Mesenchymal stem cell (in vitro differentiated cells and primary cell): ENCODE measurements around the gene MTHFD2L. TPM values are rescaled to one million over a fixed set of nuclear protein-coding genes. Genes with fewer than 3 reads are reported as not detected.

Experiments
- DNase-seq: peaks from one replicate; pipeline ENCODE4 v3.0.0-alpha.2; 2013
- H2AFZ ChIP-seq: one replicate; pipeline ENCODE4 v1.6.1; 2013; ENCODE audit warnings: low read depth, mild to moderate bottlenecking, control low read depth, inconsistent platforms, low read length, moderate library complexity
- H2AK5ac ChIP-seq: 2 replicates; pipeline ENCODE4 v1.6.1; 2013; ENCODE audit warnings: low read length, moderate library complexity, mild to moderate bottlenecking, inconsistent platforms; ENCODE audit not compliant: severe bottlenecking
- H2BK120ac ChIP-seq: one replicate; pipeline ENCODE4 v1.6.1; 2013; ENCODE audit warnings: low read depth, mild to moderate bottlenecking, inconsistent platforms, low read length, moderate library complexity
- H2BK12ac ChIP-seq, 2 experiments: one replicate each; pipeline ENCODE4 v1.6.1; 2013; ENCODE audit warnings: inconsistent platforms in 2 of 2, low read length in 2 of 2, mild to moderate bottlenecking in 2 of 2, moderate library complexity in 2 of 2, control low read depth in 1 of 2
- H2BK15ac ChIP-seq: one replicate; pipeline ENCODE4 v1.6.1; 2013; ENCODE audit warnings: mild to moderate bottlenecking, low read depth, inconsistent platforms; ENCODE audit not compliant: poor library complexity, severe bottlenecking
- H2BK5ac ChIP-seq: 2 replicates; pipeline ENCODE4 v1.6.1; 2013; ENCODE audit warnings: low read depth, mild to moderate bottlenecking, low read length, control low read depth, inconsistent platforms; ENCODE audit not compliant: poor library complexity, severe bottlenecking
- H3K14ac ChIP-seq, 2 experiments: one replicate each; pipeline ENCODE4 v1.6.1; 2013; ENCODE audit warnings: inconsistent platforms in 2 of 2, low read length in 2 of 2, control low read depth in 1 of 2, mild to moderate bottlenecking in 1 of 2, moderate library complexity in 1 of 2
- H3K18ac ChIP-seq, 2 experiments: one replicate each; pipeline ENCODE4 v1.6.1; 2013; ENCODE audit warnings: inconsistent platforms in 2 of 2, low read length in 2 of 2, control low read depth in 1 of 2, low read depth in 1 of 2, mild to moderate bottlenecking in 1 of 2
- H3K23ac ChIP-seq, 2 experiments: one replicate each; pipeline ENCODE4 v1.6.1; 2013; ENCODE audit warnings: inconsistent platforms in 2 of 2, low read length in 2 of 2, mild to moderate bottlenecking in 2 of 2, moderate library complexity in 2 of 2, control low read depth in 1 of 2
- H3K27ac ChIP-seq: 2 replicates; pipeline ENCODE4 v1.5.1; 2013; ENCODE audit warnings: mild to moderate bottlenecking, moderate library complexity, low read length, control low read depth, inconsistent platforms; ENCODE audit not compliant: poor library complexity, severe bottlenecking
- H3K27me3 ChIP-seq, 2 experiments: 2 replicates each; pipeline versions ENCODE4 v1.6.1 to v1.7.0; 2013; ENCODE audit warnings: low read length in 2 of 2, mild to moderate bottlenecking in 2 of 2, moderate library complexity in 2 of 2, control low read depth in 1 of 2, inconsistent platforms in 1 of 2; ENCODE audit not compliant: control insufficient read depth in 1 of 2, insufficient read depth in 1 of 2
- H3K36me3 ChIP-seq, 2 experiments: 2 replicates each; pipeline versions ENCODE4 v1.6.1 to v1.7.0; 2013; ENCODE audit warnings: low read length in 2 of 2, control low read depth in 1 of 2, inconsistent platforms in 1 of 2, low read depth in 1 of 2, mild to moderate bottlenecking in 1 of 2; ENCODE audit not compliant: insufficient read depth in 2 of 2, control insufficient read depth in 1 of 2
- H3K4ac ChIP-seq, 2 experiments: one replicate each; pipeline ENCODE4 v1.6.1; 2013; ENCODE audit warnings: inconsistent platforms in 2 of 2, low read length in 2 of 2, mild to moderate bottlenecking in 2 of 2, moderate library complexity in 2 of 2, control low read depth in 1 of 2, low read depth in 1 of 2
- H3K4me1 ChIP-seq: 2 replicates; pipeline ENCODE4 v1.6.1; 2013; ENCODE audit warnings: low read depth, low read length, control low read depth; ENCODE audit not compliant: control insufficient read depth, insufficient read depth
- H3K4me2 ChIP-seq: 2 replicates; pipeline ENCODE4 v1.6.1; 2013; ENCODE audit warnings: low read length, mild to moderate bottlenecking, inconsistent platforms; ENCODE audit not compliant: poor library complexity, severe bottlenecking
- H3K4me3 ChIP-seq, 2 experiments: 2 replicates each; pipeline versions ENCODE4 v1.5.1 to v1.7.0; 2013; ENCODE audit warnings: low read length in 2 of 2, mild to moderate bottlenecking in 2 of 2, control low read depth in 1 of 2, low read depth in 1 of 2; ENCODE audit not compliant: insufficient read depth in 1 of 2
- H3K79me1 ChIP-seq: replicated peaks from 2 replicates; pipeline ENCODE4 v1.6.1; 2013; ENCODE audit warnings: mild to moderate bottlenecking, control low read depth, low read length, inconsistent platforms; ENCODE audit not compliant: poor library complexity, severe bottlenecking
- H3K9ac ChIP-seq: 2 replicates; pipeline ENCODE4 v1.7.0; 2013; ENCODE audit warnings: mild to moderate bottlenecking, low read length, moderate library complexity
- H3K9me3 ChIP-seq: 2 replicates; pipeline ENCODE4 v1.7.0; 2013; ENCODE audit warnings: mild to moderate bottlenecking, low read length; ENCODE audit not compliant: control insufficient read depth
- H4K8ac ChIP-seq: one replicate; pipeline ENCODE4 v1.6.1; 2013; ENCODE audit warnings: inconsistent platforms, mild to moderate bottlenecking, low read length, moderate library complexity
- H4K91ac ChIP-seq: one replicate; pipeline ENCODE4 v1.6.1; 2013; ENCODE audit warnings: mild to moderate bottlenecking, low read length, inconsistent platforms
- WGBS: methylation state at CpG from one replicate; pipeline ENCODE4 v1.1.7; 2013; ENCODE audit warnings: mixed read lengths; 5-methylcytosine and 5-hydroxymethylcytosine counted together
- polyA plus RNA-seq, 2 experiments: library from polyadenylated mRNA; stranded (reverse); fragments of 200-250 nt; gene quantifications; one replicate each; pipeline ENCODE4 v1.2.3, GENCODE V29; 2013

Gene MTHFD2L
- polyA plus RNA-seq (2013, experiment 1 of 2): 6.0 TPM
- polyA plus RNA-seq (2013, experiment 2 of 2): 6.5 TPM

DNA sequence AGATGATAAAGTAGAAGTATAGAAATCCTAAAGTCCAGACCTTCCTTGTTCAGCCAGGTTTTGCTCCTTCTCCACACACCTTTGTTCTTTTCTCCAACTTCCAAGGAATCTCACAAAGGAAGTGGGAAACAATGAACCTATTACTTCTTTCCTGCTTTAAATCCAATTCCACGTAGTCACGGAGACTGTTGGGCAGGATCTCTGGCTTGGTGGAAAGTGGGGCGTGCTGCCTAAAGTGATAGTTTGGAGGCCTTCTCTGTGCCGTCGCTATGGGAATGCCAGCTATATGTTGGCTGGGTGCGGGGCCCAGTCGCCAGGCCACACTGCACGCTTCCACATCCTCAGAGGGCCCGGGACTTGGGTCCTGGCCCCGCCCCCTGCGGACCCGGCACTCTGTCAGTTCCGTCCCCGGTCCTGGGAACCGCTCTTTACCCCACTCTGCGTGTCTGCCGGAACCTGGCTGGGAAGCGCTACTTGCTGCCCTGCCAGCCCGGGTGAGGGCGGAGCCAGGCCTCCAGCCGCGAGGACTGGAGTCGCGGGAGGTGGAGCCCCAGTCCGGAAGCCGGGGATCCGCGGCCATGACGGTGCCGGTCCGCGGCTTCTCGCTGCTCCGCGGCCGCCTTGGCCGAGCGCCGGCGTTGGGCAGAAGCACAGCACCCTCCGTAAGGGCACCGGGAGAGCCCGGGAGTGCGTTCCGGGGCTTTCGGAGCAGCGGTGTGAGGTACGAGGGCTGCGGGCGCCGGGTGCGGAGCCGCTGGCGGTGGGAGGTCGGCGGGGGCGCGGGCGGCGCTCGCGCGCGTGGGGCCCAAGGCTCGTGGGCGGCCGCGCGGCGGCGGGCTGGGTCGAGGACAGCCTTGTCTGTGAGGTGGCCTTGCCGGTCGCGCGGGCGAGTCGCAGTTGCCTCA lies at the start of gene MTHFD2L:
Gene MTHFD2L (plus strand): TSS at position 558 of the 905 bp plus-strand sequence. CDS start 21 bp downstream, at position 579.
- Histone ChIP-seq H3K9me3 (no peaks in the 10 kb centered on the region), H2BK12ac (peak within 1 kb of the TSS in 1 of 2 experiments; percentile 83), H3K36me3 (peaks cover 2 to 23% of the 10 kb centered on the region in 2 experiments), H3K4me1 (peaks cover 1% of the 10 kb centered on the region), H3K79me1 (peaks cover 6% of the 10 kb centered on the region), H3K14ac (peak within 1 kb of the TSS; percentile 79 to 92), H3K9ac (peak within 1 kb of the TSS; percentile 97), H3K4me2 (peak within 1 kb of the TSS; percentile 73), H3K27ac (peak within 1 kb of the TSS; percentile 87), H2AFZ (peak within 1 kb of the TSS; percentile 97), H3K4ac (peak within 1 kb of the TSS in 1 of 2 experiments; percentile 74), H2BK120ac (peak within 1 kb of the TSS; percentile 86), H2AK5ac (no peak within 1 kb of the TSS), H3K27me3 (no peaks in the 10 kb centered on the region), H3K18ac (peak within 1 kb of the TSS; percentile 92 to 99), H2BK15ac (peak within 1 kb of the TSS; percentile 49), H4K91ac (peak within 1 kb of the TSS; percentile 52), H3K23ac (peak within 1 kb of the TSS in 1 of 2 experiments; percentile 19), H3K4me3 (peak within 1 kb of the TSS; percentile 89), H4K8ac (peak within 1 kb of the TSS; percentile 96), H2BK5ac (no peak within 1 kb of the TSS)
- WGBS: under 1% methylated on average over 73 of the region's 78 CpGs
- DNase-seq: peak; percentile 97

- H2AK5ac ChIP-seq: peak overlapping the region; percentile 88
- no peaks in the 10 kb centered on the region for H3K36me3 ChIP-seq
- peak overlapping the region in 1 of 2 experiments; percentile 85 for H2BK12ac ChIP-seq
- peak overlapping the region; percentile 98 for H2BK5ac ChIP-seq
- H3K4me3 ChIP-seq: no peak overlapping the region
- H2BK120ac ChIP-seq: no peak overlapping the region
- H3K9me3 ChIP-seq: no peaks in the 10 kb centered on the region
- H3K4ac ChIP-seq: no peak overlapping the region
- H2BK15ac ChIP-seq: peak overlapping the region; percentile 6
- no peak overlapping the region for H2AFZ ChIP-seq
- no peak overlapping the region for H3K23ac ChIP-seq
- H3K18ac ChIP-seq: peak overlapping the region; percentile 74 to 92
- no CpG with 5 or more reads among the region's 1 CpG for WGBS
- no peaks in the 10 kb centered on the region for H3K79me1 ChIP-seq
- peak overlapping the region; percentile 85 for H3K9ac ChIP-seq
- H3K27ac ChIP-seq: peak overlapping the region; percentile 100
- H3K14ac ChIP-seq: no peak overlapping the region
- H4K8ac ChIP-seq: no peak overlapping the region
- no peaks in the 10 kb centered on the region for H3K27me3 ChIP-seq
- DNase-seq: no peak
- peaks cover 6% of the 10 kb centered on the region for H3K4me1 ChIP-seq
- no peak overlapping the region for H3K4me2 ChIP-seq
- no peak overlapping the region for H4K91ac ChIP-seq
Measured at GRCh38 chr4:74108457-74109115, 49.3 kb upstream of the MTHFD2L start.

- H2AFZ ChIP-seq: no peak overlapping the region
- H3K27ac ChIP-seq: peak overlapping the region; percentile 100
- no peaks in the 10 kb centered on the region for H3K9me3 ChIP-seq
- peak overlapping the region; percentile 6 for H2BK15ac ChIP-seq
- no peaks in the 10 kb centered on the region for H3K36me3 ChIP-seq
- H3K18ac ChIP-seq: peak overlapping the region; percentile 74 to 92
- H4K91ac ChIP-seq: peak overlapping the region; percentile 91
- H2BK120ac ChIP-seq: peak overlapping the region; percentile 29
- H3K79me1 ChIP-seq: no peaks in the 10 kb centered on the region
- H3K4me3 ChIP-seq: peak overlapping the region in 1 of 2 experiments; percentile 29
- H3K4me1 ChIP-seq: peaks cover 6% of the 10 kb centered on the region
- H4K8ac ChIP-seq: peak overlapping the region; percentile 67
- peak overlapping the region; percentile 30 for H3K4me2 ChIP-seq
- WGBS: 12% methylated on average over 3 of the region's 3 CpGs
- DNase-seq: peak; percentile 95
- no peak overlapping the region for H3K23ac ChIP-seq
- H3K27me3 ChIP-seq: no peaks in the 10 kb centered on the region
- peak overlapping the region; percentile 85 for H3K9ac ChIP-seq
- H2BK5ac ChIP-seq: peak overlapping the region; percentile 98
- H2AK5ac ChIP-seq: peak overlapping the region; percentile 99
- no peak overlapping the region for H3K14ac ChIP-seq
- H3K4ac ChIP-seq: peak overlapping the region in 1 of 2 experiments; percentile 93
- H2BK12ac ChIP-seq: peak overlapping the region; percentile 85 to 96
Measured at GRCh38 chr4:74109116-74109869, 48.6 kb upstream of the MTHFD2L start.
